Neutrophil (primary cell): Measurements from ENCODE around the gene PPCDC.

Experiments used
- H3K27ac ChIP-seq: fragments of 200-600 bp; sonication (generic); 2 replicates; pipeline ENCODE4 v1.5.1; 2016; ENCODE audit warnings: mild to moderate bottlenecking, moderate library complexity
- H3K27me3 ChIP-seq: fragments of 200-600 bp; sonication (generic); 2 replicates; pipeline ENCODE4 v1.6.0; 2016; ENCODE audit warnings: mild to moderate bottlenecking
- H3K36me3 ChIP-seq: fragments of 200-600 bp; sonication (generic); 2 replicates; pipeline ENCODE4 v1.5.1; 2017
- H3K4me1 ChIP-seq, 2 experiments: fragments of 200-600 bp in 1 of 2; sonication (generic) in 1 of 2; 1 replicate in 1 of 2; 2 replicates in 1 of 2; pipeline versions ENCODE4 v1.5.1 to v1.6.1; 2013 to 2016; ENCODE audit warnings: low read depth in 1 of 2, low read length in 1 of 2, mild to moderate bottlenecking in 1 of 2, moderate library complexity in 1 of 2; ENCODE audit not compliant: control insufficient read depth in 1 of 2, insufficient read depth in 1 of 2
- H3K4me3 ChIP-seq, 2 experiments: fragments of 200-600 bp in 1 of 2; sonication (generic) in 1 of 2; 1 replicate in 1 of 2; 2 replicates in 1 of 2; pipeline ENCODE4 v1.5.1; 2013 to 2016; ENCODE audit warnings: low read depth in 1 of 2, low read length in 1 of 2, mild to moderate bottlenecking in 1 of 2, moderate library complexity in 1 of 2
- H3K9me3 ChIP-seq: fragments of 200-600 bp; sonication (generic); 2 replicates; pipeline ENCODE4 v1.5.1; 2016
- CTCF ChIP-seq: fragments of 200-600 bp; sonication (generic); IDR thresholded peaks from 2 replicates; pipeline ENCODE4 v1.5.1; 2016; ENCODE audit warnings: antibody characterized with exemption

PPCDC gene

DNA sequence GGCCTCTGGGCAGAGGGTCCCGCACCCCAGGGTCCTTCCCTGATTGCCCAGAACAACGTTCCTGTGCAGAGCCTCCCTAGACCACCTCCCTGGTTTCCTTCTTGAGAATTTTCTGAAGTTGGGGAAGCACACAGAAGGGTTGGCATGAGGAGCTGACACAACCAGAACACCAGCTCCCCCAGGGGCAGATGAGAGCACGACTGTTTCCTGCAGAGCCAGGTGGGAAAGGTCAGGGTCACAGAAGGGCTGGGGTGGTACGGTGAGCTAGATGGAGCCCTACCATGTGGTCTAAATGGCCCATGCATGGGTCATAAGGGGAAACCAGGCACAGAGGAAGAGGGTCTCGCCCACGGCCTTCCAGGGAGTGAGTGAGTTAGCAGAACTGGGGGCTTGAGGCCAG is 10.4 kb downstream of the PPCDC start:
- H3K27ac ChIP-seq = no peak overlapping the region
- no peaks in the 10 kb centered on the region for H3K9me3 ChIP-seq
- H3K4me3 ChIP-seq = no peak overlapping the region
- H3K36me3 ChIP-seq = no peaks in the 10 kb centered on the region
- no peak for TF ChIP-seq CTCF
- H3K4me1 ChIP-seq = peaks cover 16 to 20% of the 10 kb centered on the region in 2 experiments
- H3K27me3 ChIP-seq = no peaks in the 10 kb centered on the region

GRCh38 chr15:75034615-75035014 is 11.2 kb downstream of the PPCDC start:
- Histone ChIP-seq H3K27me3 (no peaks in the 10 kb centered on the region), H3K27ac (no peak overlapping the region), H3K4me3 (no peak overlapping the region)

GRCh38 chr15:75036212-75036616 is 12.8 kb downstream of the PPCDC start:
- Histone ChIP-seq H3K27me3 (no peaks in the 10 kb centered on the region), H3K4me1 (peaks cover 6 to 8% of the 10 kb centered on the region in 2 experiments), H3K27ac (no peak overlapping the region)

More at GRCh38 chr15:75034615-75035014, 11.2 kb downstream of the PPCDC start:
- Histone ChIP-seq H3K4me1 (peaks cover 12 to 16% of the 10 kb centered on the region in 2 experiments), H3K9me3 (no peaks in the 10 kb centered on the region), H3K36me3 (no peaks in the 10 kb centered on the region)
- no peak for TF ChIP-seq CTCF

DNA sequence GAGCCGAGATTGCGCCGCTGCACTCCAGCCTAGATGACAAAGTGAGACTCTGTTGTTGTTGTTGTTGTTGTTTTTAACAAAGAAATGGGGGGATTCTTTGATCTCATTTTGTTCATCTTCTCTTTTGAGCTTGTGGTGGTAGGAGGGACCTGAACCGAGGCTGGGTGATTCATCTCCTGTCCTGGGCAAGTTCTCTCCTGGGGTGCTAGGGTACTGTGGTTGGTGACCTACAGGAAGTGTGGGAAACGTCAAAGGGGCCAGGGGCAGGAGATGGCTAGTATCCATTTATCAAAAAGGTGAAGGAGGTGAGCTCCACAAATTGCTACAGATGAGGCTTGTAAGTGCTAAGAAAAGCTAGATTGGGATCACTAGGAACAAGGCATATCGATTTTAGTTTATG is 14.3 kb downstream of the PPCDC start:
- Histone ChIP-seq H3K27me3 (no peaks in the 10 kb centered on the region), H3K27ac (peak overlapping the region; percentile 0), H3K4me1 (peaks cover 18 to 20% of the 10 kb centered on the region in 2 experiments), H3K9me3 (no peaks in the 10 kb centered on the region), H3K4me3 (no peak overlapping the region), H3K36me3 (no peaks in the 10 kb centered on the region)
- no peak for TF ChIP-seq CTCF

More at GRCh38 chr15:75036212-75036616, 12.8 kb downstream of the PPCDC start:
- Histone ChIP-seq H3K9me3 (no peaks in the 10 kb centered on the region), H3K4me3 (no peak overlapping the region), H3K36me3 (no peaks in the 10 kb centered on the region)
- TF ChIP-seq CTCF = no peak

GRCh38 chr15:75038231-75038630 is 14.8 kb downstream of the PPCDC start:
- Histone ChIP-seq H3K4me1 (peaks cover 24% of the 10 kb centered on the region in 2 experiments), H3K27me3 (no peaks in the 10 kb centered on the region), H3K27ac (peak overlapping the region; percentile 0), H3K4me3 (no peak overlapping the region), H3K9me3 (no peaks in the 10 kb centered on the region), H3K36me3 (no peaks in the 10 kb centered on the region)
- no peak for TF ChIP-seq CTCF
